Osteoblast (primary cell): ENCODE measurements around the gene HEBP1. TPM values are rescaled to one million over a fixed set of nuclear protein-coding genes. Genes with fewer than 3 reads are reported as not detected.

ENCODE experiments used
- DNase-seq: peaks from one replicate; pipeline ENCODE4 v3.0.0; 2011; ENCODE audit warnings: low spot score, mixed read lengths; ENCODE audit not compliant: insufficient read length; ENCODE audit errors: missing footprints
- H2AFZ ChIP-seq: 2 replicates; pipeline ENCODE4 v1.6.0; 2011; ENCODE audit warnings: mild to moderate bottlenecking, low read length
- H3K27ac ChIP-seq: 2 replicates; pipeline ENCODE4 v1.5.1; 2011; ENCODE audit warnings: mild to moderate bottlenecking, low read depth, low read length, moderate library complexity
- H3K27me3 ChIP-seq: 2 replicates; pipeline ENCODE4 v1.6.0; 2012; ENCODE audit warnings: mild to moderate bottlenecking, control low read depth, inconsistent platforms, low read length, moderate library complexity; ENCODE audit not compliant: insufficient read depth
- H3K36me3 ChIP-seq: 2 replicates; pipeline ENCODE4 v1.5.1; 2011; ENCODE audit warnings: mild to moderate bottlenecking, low read length, control low read depth, moderate library complexity; ENCODE audit not compliant: insufficient read depth
- H3K4me1 ChIP-seq: 2 replicates; pipeline ENCODE4 v1.5.1; 2011; ENCODE audit warnings: mild to moderate bottlenecking, low read length, control low read depth, moderate library complexity; ENCODE audit not compliant: insufficient read depth
- H3K4me2 ChIP-seq: 2 replicates; pipeline ENCODE4 v1.6.0; 2011; ENCODE audit warnings: mild to moderate bottlenecking, low read length; ENCODE audit not compliant: insufficient read depth
- H3K4me3 ChIP-seq: fragments of 200-600 bp; sonication (generic); 3 replicates; pipeline ENCODE4 v1.5.1; 2012; ENCODE audit warnings: mild to moderate bottlenecking, low read length, inconsistent platforms; ENCODE audit not compliant: insufficient read depth
- H3K79me2 ChIP-seq: 2 replicates; pipeline ENCODE4 v1.6.0; 2012; ENCODE audit warnings: mild to moderate bottlenecking, low read length, control low read depth, inconsistent platforms; ENCODE audit not compliant: insufficient read depth
- H3K9me3 ChIP-seq: 2 replicates; pipeline ENCODE4 v1.5.1; 2011; ENCODE audit warnings: low read depth, low read length, control low read depth
- H4K20me1 ChIP-seq: 2 replicates; pipeline ENCODE4 v1.6.0; 2012; ENCODE audit warnings: mild to moderate bottlenecking, low read length, control low read depth; ENCODE audit not compliant: insufficient read depth
- CTCF ChIP-seq: IDR thresholded peaks from 2 replicates; pipeline ENCODE4 v1.5.1; 2011; ENCODE audit warnings: mild to moderate bottlenecking, low read depth, low read length, moderate library complexity; ENCODE audit errors: extremely low read depth
- total RNA-seq: library from RNA; depleted of rRNA; stranded (reverse); fragments of >200 nt; gene quantifications from 2 replicates; pipeline ENCODE4 v1.2.3, GENCODE V29; 2012

HEBP1 gene
- total RNA-seq, 1 donor, result 16.6 TPM

GRCh38 chr12:12990700-12991468 lies 9.2 kb downstream of the HEBP1 start:
- no peak for TF ChIP-seq CTCF
- no peaks in the 10 kb centered on the region for H3K9me3 ChIP-seq
- peaks cover 43% of the 10 kb centered on the region for H3K79me2 ChIP-seq
- H3K4me1 ChIP-seq, result peaks cover 19% of the 10 kb centered on the region
- H2AFZ ChIP-seq, result no peak overlapping the region
- H4K20me1 ChIP-seq, result peaks cover 3% of the 10 kb centered on the region
- no peak for DNase-seq
- no peak overlapping the region for H3K4me3 ChIP-seq
- H3K27me3 ChIP-seq, result no peaks in the 10 kb centered on the region
- H3K27ac ChIP-seq, result peak overlapping the region; percentile 96
- no peak overlapping the region for H3K4me2 ChIP-seq
- peaks cover 30% of the 10 kb centered on the region for H3K36me3 ChIP-seq

- H3K36me3 ChIP-seq, result peaks cover 39% of the 10 kb centered on the region
- no peak overlapping the region for H3K4me3 ChIP-seq
- no peak for DNase-seq
- H3K27me3 ChIP-seq, result no peaks in the 10 kb centered on the region
- H3K9me3 ChIP-seq, result no peaks in the 10 kb centered on the region
- H3K27ac ChIP-seq, result no peak overlapping the region
- no peak overlapping the region for H2AFZ ChIP-seq
- TF ChIP-seq CTCF, result no peak
- no peaks in the 10 kb centered on the region for H4K20me1 ChIP-seq
- H3K4me1 ChIP-seq, result peaks cover 12% of the 10 kb centered on the region
- H3K4me2 ChIP-seq, result no peak overlapping the region
- peaks cover 26% of the 10 kb centered on the region for H3K79me2 ChIP-seq
These were observed 12.6 kb downstream of the HEBP1 start for GRCh38 chr12:12987421-12987820.

GRCh38 chr12:12986775-12987331 lies 13.2 kb downstream of the HEBP1 start:
- no peak for DNase-seq
- no peaks in the 10 kb centered on the region for H3K27me3 ChIP-seq
- H3K36me3 ChIP-seq, result peaks cover 45% of the 10 kb centered on the region
- H2AFZ ChIP-seq, result no peak overlapping the region
- no peak for TF ChIP-seq CTCF
- no peaks in the 10 kb centered on the region for H4K20me1 ChIP-seq
- H3K79me2 ChIP-seq, result peaks cover 29% of the 10 kb centered on the region
- no peak overlapping the region for H3K4me3 ChIP-seq
- H3K9me3 ChIP-seq, result no peaks in the 10 kb centered on the region
- no peak overlapping the region for H3K4me2 ChIP-seq
- H3K27ac ChIP-seq, result no peak overlapping the region
- H3K4me1 ChIP-seq, result peaks cover 7% of the 10 kb centered on the region

- peaks cover 25% of the 10 kb centered on the region for H3K79me2 ChIP-seq
- DNase-seq, result no peak
- H3K27ac ChIP-seq, result no peak overlapping the region
- H3K4me3 ChIP-seq, result no peak overlapping the region
- H3K27me3 ChIP-seq, result no peaks in the 10 kb centered on the region
- peak; percentile 62 for TF ChIP-seq CTCF
- H4K20me1 ChIP-seq, result no peaks in the 10 kb centered on the region
- H3K9me3 ChIP-seq, result no peaks in the 10 kb centered on the region
- no peak overlapping the region for H3K4me2 ChIP-seq
- H3K36me3 ChIP-seq, result peaks cover 55% of the 10 kb centered on the region
- no peak overlapping the region for H2AFZ ChIP-seq
- H3K4me1 ChIP-seq, result peaks cover under 1% of the 10 kb centered on the region
These were observed 14.2 kb downstream of the HEBP1 start for GRCh38 chr12:12985817-12986408.
